IPS-15b (cell line): ENCODE data around the gene FMO5.
"Not testable (repeated sequence)": the region's sequence is repeated elsewhere in the genome, so short reads cannot be mapped to it uniquely, and the experiment has no call there.

Experiments used
- H3K27me3 ChIP-seq: one replicate; pipeline ENCODE4 v1.6.1; 2013; ENCODE audit warnings: low read length; ENCODE audit not compliant: control insufficient read depth, insufficient read depth
- H3K36me3 ChIP-seq: one replicate; pipeline ENCODE4 v1.6.1; 2013; ENCODE audit warnings: low read length; ENCODE audit not compliant: control insufficient read depth, insufficient read depth
- H3K4me1 ChIP-seq: one replicate; pipeline ENCODE4 v1.6.1; 2013; ENCODE audit warnings: mild to moderate bottlenecking, low read length; ENCODE audit not compliant: control insufficient read depth, insufficient read depth
- H3K4me3 ChIP-seq: one replicate; pipeline ENCODE4 v1.5.1; 2013; ENCODE audit warnings: low read depth, low read length
- H3K9ac ChIP-seq: one replicate; pipeline ENCODE4 v1.6.1; 2013; ENCODE audit warnings: low read depth, mild to moderate bottlenecking, low read length
- H3K9me3 ChIP-seq: one replicate; pipeline ENCODE4 v1.6.1; 2013; ENCODE audit warnings: mild to moderate bottlenecking, low read length; ENCODE audit not compliant: control insufficient read depth, insufficient read depth

The FMO5 gene

DNA sequence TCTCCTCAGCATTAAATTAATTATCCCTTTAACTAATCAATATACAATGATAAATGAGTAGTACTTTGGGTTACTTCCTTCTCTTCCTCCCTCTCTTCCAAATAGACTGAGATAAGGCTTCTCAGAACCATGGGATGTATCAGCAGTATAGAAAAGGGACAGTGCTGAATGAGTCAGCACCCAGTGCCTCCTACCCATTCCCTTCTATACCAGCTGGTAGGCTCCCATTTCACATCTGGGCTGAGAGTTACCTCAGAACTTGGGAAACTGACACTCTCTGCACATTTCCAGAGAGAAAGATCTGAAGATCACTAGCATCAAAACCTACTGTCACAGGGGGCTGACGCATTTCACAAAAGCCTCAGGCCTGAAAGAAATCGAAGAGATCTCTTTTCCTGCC lies 68.0 kb downstream of the FMO5 start:
- not testable (repeated sequence) for H3K27me3 ChIP-seq, H3K4me3 ChIP-seq, H3K36me3 ChIP-seq, H3K9ac ChIP-seq, H3K4me1 ChIP-seq, H3K9me3 ChIP-seq

GRCh38 chr1:147156642-147157041 lies 68.5 kb downstream of the FMO5 start:
- H3K4me3 ChIP-seq = no peak overlapping the region
- H3K4me1 ChIP-seq = no peaks in the 10 kb centered on the region
- H3K27me3 ChIP-seq = no peaks in the 10 kb centered on the region
- no peak overlapping the region for H3K9ac ChIP-seq
- H3K9me3 ChIP-seq = no peaks in the 10 kb centered on the region
- peaks cover 8% of the 10 kb centered on the region for H3K36me3 ChIP-seq

DNA sequence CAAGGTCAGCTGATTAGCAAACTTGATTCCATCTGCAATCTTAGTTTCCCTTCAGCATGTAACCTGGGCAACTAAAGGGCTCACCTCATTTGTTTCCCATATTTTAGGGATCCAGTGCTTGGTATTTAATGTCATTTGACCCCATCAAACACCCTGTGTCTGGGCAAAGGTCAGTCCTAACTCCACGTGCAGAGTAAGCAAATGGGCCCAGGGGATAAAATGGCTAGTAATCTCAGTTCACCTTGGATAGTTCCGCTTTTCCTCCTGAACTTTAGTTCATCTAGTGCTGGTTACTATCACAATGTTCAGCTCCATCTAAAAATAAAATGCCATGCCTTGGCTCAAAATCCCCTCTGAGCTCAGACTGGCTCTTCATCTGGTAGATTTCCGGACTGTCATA lies 72.4 kb downstream of the FMO5 start:
- H3K9me3 ChIP-seq = no peaks in the 10 kb centered on the region
- H3K4me1 ChIP-seq = no peaks in the 10 kb centered on the region
- no peak overlapping the region for H3K9ac ChIP-seq
- H3K27me3 ChIP-seq = no peaks in the 10 kb centered on the region
- H3K36me3 ChIP-seq = no peaks in the 10 kb centered on the region
- H3K4me3 ChIP-seq = no peak overlapping the region

- Histone ChIP-seq H3K36me3 (no peaks in the 10 kb centered on the region), H3K4me3 (no peak overlapping the region), H3K4me1 (no peaks in the 10 kb centered on the region), H3K9me3 (no peaks in the 10 kb centered on the region), H3K27me3 (no peaks in the 10 kb centered on the region), H3K9ac (no peak overlapping the region)
These were observed 73.9 kb downstream of the FMO5 start for GRCh38 chr1:147151244-147151643.

DNA sequence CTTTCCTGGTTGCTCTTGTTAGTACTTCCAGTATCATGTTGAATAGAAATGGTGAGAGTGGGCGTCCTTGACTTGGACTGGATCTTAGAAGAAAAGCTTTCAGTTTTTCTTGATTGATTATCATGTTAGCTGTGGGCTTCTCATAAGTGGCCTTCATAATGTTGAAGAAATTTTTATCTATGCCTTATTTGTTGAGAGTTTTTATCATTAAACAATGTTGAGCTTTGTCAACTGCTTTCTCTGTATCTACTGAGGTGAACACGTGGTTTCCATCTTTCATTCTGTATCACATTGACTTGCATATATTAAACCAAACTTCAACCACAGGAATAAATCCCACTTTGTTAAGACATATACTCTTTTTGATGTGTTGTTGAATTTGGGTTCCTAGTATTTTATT lies 82.3 kb downstream of the FMO5 start:
- Histone ChIP-seq H3K4me3 (no peak overlapping the region), H3K27me3 (no peaks in the 10 kb centered on the region), H3K4me1 (no peaks in the 10 kb centered on the region), H3K9me3 (no peaks in the 10 kb centered on the region), H3K36me3 (no peaks in the 10 kb centered on the region), H3K9ac (no peak overlapping the region)
